ENCODE data around the gene HARS1.

The HARS1 gene

DNA sequence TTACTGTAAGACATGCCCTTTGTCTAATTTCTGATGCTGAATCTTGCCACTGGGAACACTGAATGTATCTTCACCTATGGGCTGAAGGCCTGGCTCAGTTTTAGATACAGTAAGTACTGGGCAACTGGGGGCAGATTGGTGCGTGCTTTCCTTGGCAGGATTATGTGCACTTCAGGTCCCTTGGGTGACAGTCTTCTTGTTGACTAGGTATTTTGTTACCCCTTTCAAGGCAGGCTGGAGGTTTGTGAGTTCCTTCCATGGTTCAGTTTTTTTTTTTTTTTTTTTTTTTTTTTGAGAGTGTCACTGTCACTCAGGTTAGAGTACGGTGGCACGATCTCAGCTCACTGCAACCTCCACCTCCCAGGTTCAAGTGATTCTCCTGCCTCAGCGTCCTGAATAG, 16.6 kb upstream of the HARS1 start:
- no peak overlapping the region for H3K4me2 ChIP-seq (ENCODE audit: low read length)
- no peak overlapping the region for H2AFZ ChIP-seq (ENCODE audit: low read depth, low read length)
- no peak overlapping the region for H3K9ac ChIP-seq (ENCODE audit: low read length)
- no peak overlapping the region for H3K4me3 ChIP-seq (ENCODE audit: low read length)
- H3K27me3 ChIP-seq (ENCODE audit: low read depth, low read length): no peaks in the 10 kb centered on the region
- no peaks in the 10 kb centered on the region for H3K79me2 ChIP-seq (ENCODE audit: low read length)
- TF ChIP-seq EZH2phosphoT487 (IDR thresholded peaks at IDR 0.05; ENCODE audit: low read depth): no peak
- TF ChIP-seq, protein P1, sequence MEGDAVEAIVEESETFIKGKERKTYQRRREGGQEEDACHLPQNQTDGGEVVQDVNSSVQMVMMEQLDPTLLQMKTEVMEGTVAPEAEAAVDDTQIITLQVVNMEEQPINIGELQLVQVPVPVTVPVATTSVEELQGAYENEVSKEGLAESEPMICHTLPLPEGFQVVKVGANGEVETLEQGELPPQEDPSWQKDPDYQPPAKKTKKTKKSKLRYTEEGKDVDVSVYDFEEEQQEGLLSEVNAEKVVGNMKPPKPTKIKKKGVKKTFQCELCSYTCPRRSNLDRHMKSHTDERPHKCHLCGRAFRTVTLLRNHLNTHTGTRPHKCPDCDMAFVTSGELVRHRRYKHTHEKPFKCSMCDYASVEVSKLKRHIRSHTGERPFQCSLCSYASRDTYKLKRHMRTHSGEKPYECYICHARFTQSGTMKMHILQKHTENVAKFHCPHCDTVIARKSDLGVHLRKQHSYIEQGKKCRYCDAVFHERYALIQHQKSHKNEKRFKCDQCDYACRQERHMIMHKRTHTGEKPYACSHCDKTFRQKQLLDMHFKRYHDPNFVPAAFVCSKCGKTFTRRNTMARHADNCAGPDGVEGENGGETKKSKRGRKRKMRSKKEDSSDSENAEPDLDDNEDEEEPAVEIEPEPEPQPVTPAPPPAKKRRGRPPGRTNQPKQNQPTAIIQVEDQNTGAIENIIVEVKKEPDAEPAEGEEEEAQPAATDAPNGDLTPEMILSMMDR (IDR thresholded peaks at IDR 0.05; ENCODE audit: low read depth, low read length): no peak
- no peaks in the 10 kb centered on the region for H3K9me3 ChIP-seq (ENCODE audit: insufficient read depth, low read length)
- no peaks in the 10 kb centered on the region; the same call in 1 of the 2 replicates for H3K4me1 ChIP-seq (ENCODE audit: low read length)
- no peak overlapping the region for H3K27ac ChIP-seq (ENCODE audit: low read length)
- H4K20me1 ChIP-seq (ENCODE audit: insufficient read depth, low read length): no peaks in the 10 kb centered on the region
- peaks cover 14% of the 10 kb centered on the region for H3K36me3 ChIP-seq (replicated peaks; ENCODE audit: low read depth, low read length)

DNA sequence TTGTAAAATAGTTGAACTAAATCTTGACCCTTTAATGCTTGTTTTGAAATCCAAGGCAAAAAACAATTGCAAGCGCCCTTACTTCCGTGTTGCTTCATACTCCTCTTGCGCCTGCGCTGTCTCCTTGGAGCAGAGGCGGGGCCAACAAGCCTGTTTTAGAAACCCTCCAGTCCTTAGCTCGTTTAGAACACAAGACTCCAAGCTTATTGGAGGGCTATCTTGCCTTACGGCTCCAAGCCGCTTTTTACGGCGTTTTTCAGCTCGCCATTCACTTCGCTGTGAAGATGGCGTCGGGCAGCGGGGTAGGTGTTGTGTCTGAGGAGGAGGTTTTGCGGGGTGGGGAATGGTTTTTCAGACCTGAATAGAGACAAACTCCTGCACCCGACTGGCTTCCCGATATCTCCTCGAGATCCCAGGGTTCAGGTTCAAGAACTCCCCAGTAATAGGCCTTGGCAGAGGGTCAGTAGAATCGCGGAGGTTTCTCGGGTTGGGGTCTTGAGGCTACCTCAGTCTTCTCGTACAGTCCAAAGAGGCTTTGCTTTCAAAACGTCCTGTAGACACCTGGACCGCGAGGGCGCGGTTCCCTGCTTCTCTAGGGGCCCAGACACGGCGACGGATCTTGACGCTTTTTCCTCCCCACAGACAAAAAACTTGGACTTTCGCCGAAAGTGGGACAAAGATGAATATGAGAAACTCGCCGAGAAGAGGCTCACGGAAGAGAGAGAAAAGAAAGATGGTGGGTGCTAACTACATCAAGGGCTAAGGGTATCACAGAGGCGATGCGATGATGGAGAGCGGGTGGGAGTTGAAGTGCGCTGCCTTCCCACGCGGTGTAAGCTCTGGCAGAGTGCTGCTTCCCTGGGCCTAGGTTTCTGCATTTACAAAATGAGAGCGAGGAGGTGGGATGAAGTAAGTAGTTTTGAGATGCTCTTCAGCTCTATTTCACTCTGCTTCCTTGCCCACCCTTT, 9.3 kb upstream of the HARS1 start, which contains the start of gene ZMAT2:
TSS of gene ZMAT2 (plus strand) at position 271 of the 968 bp plus-strand sequence. CDS start at position 285, 14 bp downstream.
- Histone ChIP-seq H3K4me1 (ENCODE audit: low read length) (peaks cover 10% of the 10 kb centered on the region), H3K4me2 (ENCODE audit: low read length) (peak within 1 kb of the TSS; percentile 82), H3K27ac (ENCODE audit: low read length) (no peak within 1 kb of the TSS), H3K36me3 (replicated peaks; ENCODE audit: low read depth, low read length) (peaks cover 35% of the 10 kb centered on the region), H3K27me3 (ENCODE audit: low read depth, low read length) (no peaks in the 10 kb centered on the region), H2AFZ (ENCODE audit: low read depth, low read length) (no peak within 1 kb of the TSS), H3K9ac (ENCODE audit: low read length) (peak within 1 kb of the TSS; percentile 71), H3K9me3 (ENCODE audit: insufficient read depth, low read length) (no peaks in the 10 kb centered on the region), H4K20me1 (ENCODE audit: insufficient read depth, low read length) (no peaks in the 10 kb centered on the region), H3K79me2 (ENCODE audit: low read length) (peaks cover 15% of the 10 kb centered on the region), H3K4me3 (ENCODE audit: low read length) (peak within 1 kb of the TSS; percentile 100)
- TF ChIP-seq EZH2phosphoT487 (IDR thresholded peaks at IDR 0.05; ENCODE audit: low read depth): no peak
- TF ChIP-seq, protein P1 (IDR thresholded peaks at IDR 0.05; ENCODE audit: low read depth, low read length): no peak

DNA sequence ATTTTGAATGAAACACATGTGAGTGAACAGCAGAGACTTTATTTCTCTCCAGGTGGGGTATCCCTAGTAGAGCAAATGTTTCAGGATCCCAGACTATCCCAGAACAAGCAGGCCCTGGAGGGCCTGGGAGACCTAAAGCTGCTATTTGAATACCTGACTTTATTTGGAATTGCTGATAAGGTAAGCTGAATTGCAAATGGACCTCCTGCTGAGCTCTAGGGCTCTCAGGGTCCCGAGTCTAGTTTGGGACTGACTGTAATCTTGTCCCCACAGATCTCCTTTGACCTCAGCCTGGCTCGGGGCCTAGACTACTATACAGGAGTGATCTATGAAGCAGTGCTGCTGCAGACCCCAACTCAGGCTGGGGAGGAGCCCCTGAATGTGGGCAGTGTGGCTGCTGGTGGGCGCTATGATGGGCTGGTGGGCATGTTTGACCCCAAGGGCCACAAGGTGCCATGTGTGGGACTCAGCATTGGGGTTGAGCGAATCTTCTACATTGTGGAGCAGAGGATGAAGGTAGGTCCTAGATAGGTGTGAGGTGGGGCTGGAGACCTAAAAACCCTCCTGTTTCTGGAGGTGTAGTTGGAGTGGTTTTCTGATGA, 5.8 kb upstream of the HARS1 start:
- Histone ChIP-seq H3K27ac (ENCODE audit: low read length) (no peak overlapping the region), H3K27me3 (ENCODE audit: low read depth, low read length) (no peaks in the 10 kb centered on the region), H3K9me3 (ENCODE audit: insufficient read depth, low read length) (no peaks in the 10 kb centered on the region), H2AFZ (ENCODE audit: low read depth, low read length) (no peak overlapping the region), H3K36me3 (replicated peaks; ENCODE audit: low read depth, low read length) (peaks cover 33% of the 10 kb centered on the region), H3K4me3 (ENCODE audit: low read length) (no peak overlapping the region), H3K4me1 (ENCODE audit: low read length) (peaks cover 15% of the 10 kb centered on the region), H3K79me2 (ENCODE audit: low read length) (peaks cover 28% of the 10 kb centered on the region), H4K20me1 (ENCODE audit: insufficient read depth, low read length) (no peaks in the 10 kb centered on the region), H3K4me2 (ENCODE audit: low read length) (no peak overlapping the region), H3K9ac (ENCODE audit: low read length) (no peak overlapping the region)
- no peak for TF ChIP-seq EZH2phosphoT487 (IDR thresholded peaks at IDR 0.05; ENCODE audit: low read depth)
- TF ChIP-seq, protein P1 (IDR thresholded peaks at IDR 0.05; ENCODE audit: low read depth, low read length): no peak

DNA sequence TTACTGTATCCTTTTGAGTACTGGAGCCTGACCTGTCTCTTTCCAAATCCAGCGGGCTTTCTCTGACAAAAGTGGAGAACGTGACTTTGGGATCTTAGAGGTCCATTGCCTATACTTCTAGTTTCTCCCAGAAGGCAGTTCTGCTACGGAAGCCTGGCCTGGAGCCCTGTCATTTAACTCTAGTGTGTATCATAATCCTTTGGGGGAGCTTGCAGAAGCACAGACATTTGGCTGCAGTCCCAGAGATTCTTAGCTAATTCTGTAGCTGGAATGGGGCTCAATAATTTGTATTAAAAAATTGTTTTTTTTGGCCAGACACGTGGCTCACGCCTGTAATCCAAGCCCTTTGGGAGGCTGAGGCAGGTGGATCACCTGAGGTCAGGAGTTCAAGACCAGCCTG, 3.1 kb upstream of the HARS1 start:
- no peak for TF ChIP-seq EZH2phosphoT487 (IDR thresholded peaks at IDR 0.05; ENCODE audit: low read depth)
- H3K9ac ChIP-seq (ENCODE audit: low read length): no peak overlapping the region
- H3K4me2 ChIP-seq (ENCODE audit: low read length): no peak overlapping the region
- no peaks in the 10 kb centered on the region for H4K20me1 ChIP-seq (ENCODE audit: insufficient read depth, low read length)
- H3K27ac ChIP-seq (ENCODE audit: low read length): no peak overlapping the region
- H3K27me3 ChIP-seq (ENCODE audit: low read depth, low read length): no peaks in the 10 kb centered on the region
- H3K4me3 ChIP-seq (ENCODE audit: low read length): no peak overlapping the region
- no peaks in the 10 kb centered on the region for H3K9me3 ChIP-seq (ENCODE audit: insufficient read depth, low read length)
- H3K79me2 ChIP-seq (ENCODE audit: low read length): peaks cover 39% of the 10 kb centered on the region
- H3K36me3 ChIP-seq (replicated peaks; ENCODE audit: low read depth, low read length): peaks cover 24% of the 10 kb centered on the region
- H2AFZ ChIP-seq (ENCODE audit: low read depth, low read length): no peak overlapping the region
- peaks cover 10% of the 10 kb centered on the region for H3K4me1 ChIP-seq (ENCODE audit: low read length)
